GM18526 (cell line): Measurements from ENCODE around the gene REXO5.

Experiments
- POLR2A ChIP-seq: IDR thresholded peaks from 3 replicates; pipeline ENCODE4 v1.6.1; 2011; ENCODE audit not compliant: insufficient read length; ENCODE audit errors: extremely low read depth

Gene REXO5

DNA sequence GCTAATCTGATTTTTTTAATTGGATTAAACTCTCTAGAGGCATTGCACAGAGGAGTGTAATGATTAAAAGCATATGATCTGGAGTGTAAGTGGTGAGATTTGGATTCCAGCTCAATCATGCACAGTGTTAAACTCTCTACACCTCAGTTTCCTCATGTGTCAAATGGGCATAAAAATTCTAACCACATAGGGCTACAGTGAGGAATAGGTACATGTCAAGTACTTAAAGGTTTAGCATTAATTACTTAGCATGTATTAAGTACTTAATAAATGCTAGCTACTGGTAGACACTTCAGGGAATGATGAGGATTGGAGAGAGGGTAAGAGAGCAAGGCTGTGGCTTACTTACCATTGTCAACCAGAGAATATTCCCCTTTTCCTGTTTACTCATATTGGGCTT, 17.2 kb upstream of the REXO5 start:
- no peak for TF ChIP-seq POLR2A

DNA sequence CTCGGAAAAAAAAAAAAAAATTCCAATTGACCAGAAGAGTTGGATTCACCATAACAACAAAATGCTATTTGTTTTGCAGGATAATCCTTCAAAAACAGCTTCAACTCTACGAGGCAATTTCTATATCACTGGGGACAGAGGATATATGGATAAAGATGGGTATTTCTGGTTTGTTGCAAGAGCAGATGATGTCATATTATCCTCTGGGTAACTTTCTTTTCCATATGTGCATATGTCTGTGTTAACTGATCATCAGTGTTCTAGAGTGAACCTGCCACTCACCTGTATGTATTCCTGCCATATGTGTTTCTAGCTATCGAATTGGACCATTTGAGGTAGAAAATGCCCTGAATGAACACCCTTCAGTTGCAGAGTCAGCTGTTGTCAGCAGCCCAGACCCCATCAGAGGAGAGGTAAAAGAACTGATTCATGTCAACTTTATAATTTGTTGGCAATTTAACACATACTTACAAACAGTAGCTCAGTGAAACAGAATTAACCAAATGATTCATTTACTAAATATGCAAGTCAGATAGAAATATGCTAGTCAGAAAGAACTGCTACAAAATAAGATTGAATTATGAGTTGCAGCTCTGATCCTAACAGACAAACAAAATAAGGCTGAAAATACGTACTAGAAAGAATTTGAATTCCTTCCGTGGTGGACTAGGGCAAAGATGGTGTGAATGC, 14.3 kb upstream of the REXO5 start:
- TF ChIP-seq POLR2A: no peak

DNA sequence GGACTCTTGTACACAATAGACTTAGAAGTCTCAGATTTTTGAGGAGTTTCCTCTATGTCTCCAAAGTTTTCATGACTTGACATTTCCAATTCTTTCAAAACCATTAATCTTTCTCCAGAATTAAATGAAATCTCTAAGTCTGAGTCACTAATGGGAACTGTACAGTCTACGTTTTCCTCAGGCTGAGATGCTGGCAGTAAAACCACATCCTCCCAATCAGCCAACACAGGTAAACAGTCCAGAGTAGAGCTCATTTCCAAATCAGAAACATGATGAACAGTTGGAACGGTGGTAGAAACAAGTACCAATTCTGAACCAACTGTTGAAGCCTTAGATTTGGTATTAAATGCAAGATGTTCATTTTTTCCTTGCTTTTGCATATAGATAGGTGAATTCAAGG, 8.0 kb upstream of the REXO5 start:
- TF ChIP-seq POLR2A: no peak

DNA sequence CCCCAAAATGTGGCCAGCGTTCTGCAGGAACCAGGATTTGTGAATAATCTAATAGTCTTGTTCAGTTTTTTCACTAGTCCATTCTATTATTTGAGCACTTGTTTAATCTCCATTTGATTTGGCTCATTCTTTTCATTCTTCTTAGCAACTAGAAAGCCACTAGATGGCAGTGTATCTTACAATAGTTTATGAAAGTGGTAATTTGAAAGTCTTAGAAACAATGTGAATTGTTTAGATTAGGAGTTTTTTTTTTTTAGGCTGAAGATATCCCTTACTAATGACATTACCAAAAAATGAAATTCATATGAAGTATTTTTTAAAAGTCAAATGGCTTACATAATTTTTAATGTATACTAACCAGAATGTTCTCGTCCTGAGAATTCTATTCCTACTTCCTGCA, 6.7 kb upstream of the REXO5 start:
- no peak for TF ChIP-seq POLR2A

DNA sequence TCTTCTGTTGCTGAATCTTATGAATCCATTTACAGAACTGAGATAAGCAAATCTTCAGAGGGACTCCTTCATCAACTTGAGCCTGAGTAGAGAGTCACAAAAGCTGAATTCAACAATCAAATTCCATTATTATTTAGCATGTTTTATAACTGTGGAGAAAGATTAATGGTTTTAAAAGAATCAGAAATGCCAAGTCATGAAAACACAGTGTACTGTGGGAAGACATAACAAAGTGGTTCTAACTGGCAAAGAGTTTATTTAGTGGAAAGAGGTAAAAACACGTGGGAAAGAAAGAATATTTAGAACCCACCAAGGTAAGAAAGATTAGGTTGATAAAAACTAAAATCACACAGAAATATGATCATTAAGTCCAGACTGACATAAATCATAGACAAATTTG, 5.0 kb upstream of the REXO5 start:
- no peak for TF ChIP-seq POLR2A

DNA sequence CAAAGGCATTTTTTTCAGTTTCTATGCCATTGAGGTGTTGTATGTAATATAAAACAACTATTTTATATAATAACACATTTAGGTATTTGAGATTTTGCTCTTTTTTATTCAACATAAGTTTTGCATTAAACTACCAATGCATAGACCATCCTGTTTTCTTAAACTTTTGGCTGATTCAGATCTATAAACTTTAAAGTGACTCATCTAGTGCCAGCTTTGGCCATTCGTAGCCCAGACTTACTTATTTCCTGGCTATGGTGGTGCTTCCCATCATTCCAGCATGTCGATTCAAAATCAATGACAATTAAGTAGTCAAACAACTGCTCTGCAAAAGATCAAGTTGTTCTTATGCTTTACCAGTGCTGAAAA, 3.2 kb upstream of the REXO5 start:
- no peak for TF ChIP-seq POLR2A

DNA sequence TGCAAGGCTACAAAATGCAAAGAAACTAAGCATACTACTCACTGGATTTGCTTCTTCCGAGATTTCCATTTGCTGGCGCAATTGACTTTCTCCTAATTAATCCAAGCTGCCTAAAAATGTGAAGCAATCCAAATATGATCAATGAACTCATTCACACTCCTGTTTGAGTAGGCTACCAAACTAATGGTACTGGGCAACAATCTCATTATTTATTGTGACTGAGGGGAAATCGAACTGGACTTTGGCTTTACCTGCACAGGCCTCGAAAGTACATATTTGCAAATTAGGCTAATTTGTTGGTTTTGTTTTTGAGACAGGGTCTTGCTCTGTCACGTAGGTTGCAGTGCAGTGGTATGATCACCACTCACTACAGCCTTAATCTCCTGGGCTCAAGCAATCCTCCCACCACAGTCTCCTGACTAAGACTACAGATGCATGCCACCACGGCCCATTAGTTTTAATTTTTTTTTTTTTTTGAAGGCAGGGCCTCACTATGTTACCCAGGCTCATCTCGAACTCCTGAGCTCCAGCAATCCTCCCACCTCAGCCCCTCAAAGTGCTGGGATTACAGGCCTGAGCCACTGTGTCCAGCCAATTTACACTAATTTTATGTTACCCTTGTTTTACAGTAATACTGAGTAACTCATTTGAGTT, 2.6 kb upstream of the REXO5 start:
- no peak for TF ChIP-seq POLR2A

DNA sequence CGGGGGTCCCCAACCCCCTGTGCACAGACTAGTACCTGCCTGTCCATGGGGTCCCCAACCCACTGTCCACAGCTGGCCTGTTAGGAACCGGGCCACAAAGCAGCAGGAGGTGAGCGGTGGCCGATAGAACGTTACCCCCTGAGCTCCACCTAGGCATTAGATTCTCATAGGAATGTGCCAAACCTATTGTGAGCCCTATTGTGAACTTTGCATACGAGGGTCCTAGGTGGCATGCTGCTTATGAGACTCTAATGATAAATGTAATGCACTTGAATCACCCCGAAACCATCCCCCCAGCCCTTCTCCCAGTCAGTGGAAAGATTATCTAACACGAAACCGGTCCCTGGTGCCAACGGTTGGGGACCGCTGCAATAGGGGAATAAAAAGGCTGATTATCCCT, 1.5 kb downstream of the REXO5 start:
- TF ChIP-seq POLR2A: no peak

DNA sequence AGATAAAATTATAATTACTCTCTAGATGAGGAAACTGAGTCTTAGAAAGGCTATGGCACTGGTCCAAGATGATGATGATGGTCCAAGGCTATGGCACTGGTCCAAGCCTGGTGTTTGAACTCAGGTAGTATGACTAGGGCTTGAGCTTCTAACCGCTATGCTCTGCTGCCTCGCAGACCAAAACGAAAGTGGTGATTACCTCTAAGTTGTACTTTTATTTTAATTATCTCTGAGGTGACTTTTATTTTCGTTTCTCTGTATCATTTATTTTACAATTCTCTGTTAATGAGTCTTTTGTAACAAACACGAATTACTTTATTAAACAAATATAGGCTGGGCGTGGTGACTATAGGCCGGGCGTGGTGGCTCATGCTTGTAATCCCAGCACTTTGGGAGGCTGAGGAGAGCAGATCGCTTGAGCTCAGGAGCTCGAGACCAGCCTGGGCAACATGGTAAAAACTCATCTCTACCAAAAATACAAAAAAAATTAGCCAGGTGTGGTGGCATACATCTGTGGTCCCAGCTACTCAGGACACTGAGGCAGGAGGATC, 5.6 kb downstream of the REXO5 start:
- TF ChIP-seq POLR2A: no peak

DNA sequence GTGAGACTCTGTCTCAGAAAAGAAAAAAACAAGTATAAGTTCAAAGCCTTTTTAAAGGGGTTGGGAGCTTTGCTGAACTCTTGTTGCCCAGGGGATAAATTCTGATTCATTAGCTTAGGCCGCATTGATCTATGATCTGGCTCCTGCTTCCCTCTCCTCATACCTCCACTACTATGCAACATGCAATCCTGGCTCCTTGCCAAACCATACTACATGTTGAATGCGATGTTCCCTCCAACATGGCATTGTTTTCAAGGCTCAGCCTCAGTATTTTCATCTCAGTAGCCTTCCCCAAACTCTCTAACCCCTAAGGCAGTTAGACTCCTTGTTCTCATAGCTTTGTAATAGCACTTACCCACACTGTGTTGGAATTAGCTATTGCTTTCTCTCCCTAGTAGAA, 6.2 kb downstream of the REXO5 start:
- TF ChIP-seq POLR2A: no peak

DNA sequence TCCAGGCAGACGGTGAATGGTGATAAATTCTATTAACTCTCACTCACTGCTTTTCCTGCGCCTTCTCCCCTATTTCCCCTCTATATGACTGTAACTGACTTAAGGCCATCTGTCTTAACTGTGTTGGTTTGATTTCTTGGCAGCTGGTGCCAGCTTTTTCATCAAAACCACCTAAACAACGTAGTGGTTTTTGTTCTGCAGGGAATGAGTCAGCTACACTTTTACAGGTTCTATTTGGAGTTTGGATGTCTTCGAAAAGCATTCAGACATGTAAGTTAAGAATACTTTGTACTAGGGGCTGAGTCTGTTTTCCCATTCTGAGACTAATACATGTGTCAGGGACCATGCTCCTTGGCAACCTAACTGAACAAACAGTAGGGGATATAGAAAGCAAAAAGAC, 8.5 kb downstream of the REXO5 start:
- TF ChIP-seq POLR2A: no peak

DNA sequence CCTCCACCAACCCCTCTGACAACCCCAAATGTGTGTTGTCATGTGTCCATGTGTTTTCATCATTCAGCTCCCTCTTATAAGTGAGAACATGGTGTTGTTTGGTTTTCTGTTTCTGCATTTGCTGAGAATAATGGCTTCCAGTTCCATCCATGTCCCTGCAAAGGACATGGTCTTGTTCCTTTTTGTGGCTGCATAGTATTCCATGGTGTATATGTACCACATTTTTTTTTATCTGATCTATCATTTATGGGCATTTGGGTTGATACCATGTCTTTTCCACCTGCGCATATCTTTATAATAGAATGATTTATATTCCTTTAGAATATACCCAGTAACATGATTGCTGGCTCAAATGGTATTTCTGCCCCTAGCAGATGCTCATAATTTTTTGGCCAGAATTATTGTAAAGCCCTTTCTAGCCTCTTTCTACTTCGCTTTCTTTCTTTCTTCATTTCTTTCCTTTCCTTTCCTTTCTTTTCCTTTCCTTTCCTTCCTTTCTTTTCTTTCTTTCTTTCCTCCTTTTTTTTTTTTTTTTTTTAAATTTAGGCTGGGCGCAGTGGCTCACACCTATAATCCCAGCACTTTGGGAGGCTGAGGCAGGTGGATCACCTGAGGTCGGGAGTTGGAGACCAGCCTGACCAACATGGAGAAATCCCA, 12.7 kb downstream of the REXO5 start:
- no peak for TF ChIP-seq POLR2A

DNA sequence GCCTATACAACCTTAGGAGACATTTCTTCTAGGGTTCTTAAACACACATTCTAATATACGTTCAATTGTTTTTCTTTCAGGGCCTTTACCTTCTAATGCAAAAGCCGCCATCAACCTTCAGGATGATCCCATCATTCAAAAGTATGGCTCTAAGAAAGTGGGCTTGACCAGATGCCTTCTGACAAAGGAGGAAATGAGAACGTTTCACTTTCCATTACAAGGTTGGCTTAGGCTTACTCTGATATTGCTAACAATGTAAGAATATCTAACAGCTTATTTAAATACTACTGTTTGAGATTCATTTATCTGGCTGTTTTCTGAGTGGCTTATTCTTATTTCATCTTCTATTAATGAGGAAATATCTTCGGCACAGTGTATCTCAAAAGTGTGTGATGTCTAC, 15.4 kb downstream of the REXO5 start:
- TF ChIP-seq POLR2A: no peak

DNA sequence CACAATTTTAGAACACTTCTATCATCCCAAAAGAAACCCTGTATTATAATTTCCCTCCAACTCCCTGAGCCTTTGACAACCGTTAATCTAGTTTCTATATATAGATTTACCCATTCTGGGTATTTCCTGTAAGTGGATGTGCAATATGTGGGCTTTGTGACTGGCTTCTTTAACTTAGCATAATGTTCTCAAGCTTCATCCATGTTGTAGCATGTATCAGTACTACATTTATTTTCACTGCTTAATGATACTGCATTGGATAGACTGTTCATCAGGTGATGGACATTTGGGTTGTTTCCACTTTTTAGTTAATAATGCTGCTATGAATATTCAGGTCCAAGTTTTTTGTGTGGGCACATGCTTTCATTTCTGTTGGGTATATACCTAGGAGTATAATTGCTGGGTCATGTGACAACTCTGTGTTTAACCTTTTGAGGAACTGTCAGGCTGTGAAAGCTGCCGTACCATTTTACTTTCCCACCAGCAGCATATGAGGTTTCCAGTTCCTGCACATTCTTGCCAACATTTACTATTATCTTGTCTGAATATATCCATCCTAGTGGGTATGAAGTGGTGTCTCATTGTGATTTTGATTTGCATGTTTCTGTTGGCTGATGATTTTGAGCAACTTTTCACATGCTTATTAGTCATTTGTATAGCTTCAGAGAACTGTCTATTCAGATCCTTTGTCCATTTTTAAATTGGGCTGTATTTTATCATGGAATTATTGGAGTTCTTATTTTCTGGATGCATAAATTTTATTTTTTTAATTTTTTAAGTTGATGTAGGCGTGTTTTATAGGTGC, 16.4 kb downstream of the REXO5 start:
- no peak for TF ChIP-seq POLR2A

DNA sequence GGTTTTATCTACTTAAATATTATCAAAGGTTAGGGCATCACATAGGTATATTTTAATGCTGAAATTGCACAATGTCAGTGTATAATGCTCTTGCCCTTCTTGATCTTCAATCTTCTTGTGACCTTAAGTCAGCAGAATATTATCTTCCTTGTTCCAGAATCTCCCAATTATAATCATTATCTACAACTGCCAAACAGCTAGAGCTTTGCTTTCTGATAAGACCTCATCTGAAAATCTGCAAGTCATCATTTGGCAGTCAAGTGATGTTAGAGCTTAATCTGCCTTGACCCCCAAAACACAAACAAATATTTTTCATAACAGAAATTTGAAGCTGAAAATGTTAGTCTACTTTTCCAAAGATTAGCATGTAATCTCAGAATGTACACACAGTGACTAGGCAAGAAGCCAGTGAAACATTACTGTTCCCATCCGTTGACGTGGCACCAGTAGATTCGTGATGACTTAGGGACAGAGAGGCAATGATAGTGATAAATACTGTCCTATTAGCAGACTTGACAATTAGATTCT, 19.8 kb downstream of the REXO5 start:
- no peak for TF ChIP-seq POLR2A

DNA sequence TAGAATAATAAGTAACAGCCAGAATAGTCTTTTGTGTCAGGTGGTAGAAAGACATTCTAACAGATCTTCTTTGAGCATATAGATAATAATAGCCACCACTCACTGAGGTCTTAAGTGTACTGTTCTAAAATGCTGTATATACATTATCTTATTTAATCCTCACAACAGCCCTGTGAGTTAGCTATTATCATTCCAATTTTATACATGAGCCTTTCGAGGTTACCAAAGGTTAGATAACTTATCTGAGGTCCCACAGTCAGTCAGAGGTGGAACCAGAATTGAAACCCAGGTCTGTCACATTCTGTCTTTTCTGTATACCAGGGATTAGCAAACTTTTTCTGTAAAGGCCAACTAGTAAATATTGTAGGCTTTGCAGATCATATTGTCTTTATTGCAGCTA, 23.2 kb downstream of the REXO5 start:
- TF ChIP-seq POLR2A: no peak

DNA sequence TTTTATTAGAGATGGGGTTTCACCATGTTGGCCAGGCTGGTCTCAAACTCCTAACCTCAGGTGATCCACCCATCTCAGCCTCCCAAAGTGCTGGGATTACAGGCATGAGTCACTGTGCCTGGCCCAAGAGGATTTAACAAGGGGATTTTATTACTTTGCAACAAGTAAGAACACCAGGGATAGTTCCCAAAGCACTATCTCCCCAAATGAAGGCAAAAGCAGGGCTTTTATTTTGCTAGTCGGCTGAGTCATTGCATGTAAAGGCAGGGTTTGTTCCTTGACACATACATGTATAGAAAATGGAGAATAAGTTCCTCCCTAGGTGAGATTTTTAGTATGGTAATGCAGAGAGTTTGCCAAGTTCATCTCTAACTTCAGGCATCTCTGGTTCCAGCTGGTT, 24.0 kb downstream of the REXO5 start:
- no peak for TF ChIP-seq POLR2A
